Smooth muscle cell (in vitro differentiated cells): Measurements from ENCODE around the gene PIGL. TPM values are rescaled to one million over a fixed set of nuclear protein-coding genes. Genes with fewer than 3 reads are reported as not detected.

Experiments used
- DNase-seq: peaks from one replicate; lab custom pipeline; 2025; ENCODE audit not compliant: unreplicated experiment; lab: John Stamatoyannopoulos, UW
- H2AFZ ChIP-seq: fragments of 200-600 bp; sonication (generic); 2 replicates; pipeline ENCODE4 v1.6.0; 2016; ENCODE audit warnings: antibody characterized with exemption, low read depth, mild to moderate bottlenecking
- H3F3A ChIP-seq: fragments of 200-600 bp; sonication (generic); 2 replicates; pipeline ENCODE4 v1.6.0; 2017; ENCODE audit warnings: antibody characterized with exemption, low read depth
- H3K27ac ChIP-seq: fragments of 200-600 bp; sonication (generic); 2 replicates; pipeline ENCODE4 v1.5.1; 2016; ENCODE audit warnings: low read depth, mild to moderate bottlenecking
- H3K27me3 ChIP-seq: fragments of 200-600 bp; sonication (generic); 2 replicates; pipeline ENCODE4 v1.6.1; 2016; ENCODE audit warnings: low read depth, mild to moderate bottlenecking
- H3K36me3 ChIP-seq: fragments of 200-600 bp; sonication (generic); 2 replicates; pipeline ENCODE4 v1.5.1; 2016; ENCODE audit warnings: low read depth
- H3K4me1 ChIP-seq: fragments of 200-600 bp; sonication (generic); 2 replicates; pipeline ENCODE4 v1.5.1; 2016; ENCODE audit warnings: low read depth
- H3K4me2 ChIP-seq: fragments of 200-600 bp; sonication (generic); 2 replicates; pipeline ENCODE4 v1.6.0; 2016; ENCODE audit warnings: mild to moderate bottlenecking
- H3K4me3 ChIP-seq: fragments of 200-600 bp; sonication (generic); 2 replicates; pipeline ENCODE4 v1.5.1; 2016; ENCODE audit warnings: mild to moderate bottlenecking
- H3K79me2 ChIP-seq: fragments of 200-600 bp; sonication (generic); 2 replicates; pipeline ENCODE4 v1.6.0; 2016; ENCODE audit warnings: low read depth, mild to moderate bottlenecking
- H3K9ac ChIP-seq: fragments of 200-600 bp; sonication (generic); 2 replicates; pipeline ENCODE4 v1.6.0; 2016; ENCODE audit warnings: low read depth
- H3K9me3 ChIP-seq: fragments of 200-600 bp; sonication (generic); replicated peaks from 2 replicates; pipeline ENCODE4 v1.5.1; 2016; ENCODE audit warnings: low read depth
- H4K20me1 ChIP-seq: fragments of 200-600 bp; sonication (generic); 2 replicates; pipeline ENCODE4 v1.6.0; 2016; ENCODE audit warnings: low read depth
- CTCF ChIP-seq: fragments of 200-600 bp; sonication (generic); IDR thresholded peaks from 2 replicates; pipeline ENCODE4 v1.5.1; 2017; ENCODE audit warnings: borderline replicate concordance, mild to moderate bottlenecking, antibody characterized with exemption; ENCODE audit not compliant: insufficient read depth, poor library complexity, severe bottlenecking
- WGBS: methylation state at CpG from one replicate; pipeline ENCODE4 v1.1.7; 2016; ENCODE audit warnings: low lambda C conversion rate; 5-methylcytosine and 5-hydroxymethylcytosine counted together
- polyA plus RNA-seq: library from polyadenylated mRNA; unstranded; fragments of >200 nt; fragmentation: Nextera tagmentation; extraction: Ambion mirVana; gene quantifications from 2 replicates; pipeline ENCODE4 v1.2.1, GENCODE V29; 2016
- total RNA-seq: library from RNA; depleted of rRNA; stranded (reverse); fragments of >200 nt; gene quantifications from 2 replicates; pipeline ENCODE4 v1.2.3, GENCODE V29; 2014

The PIGL gene
- total and polyA plus RNA-seq, 2 experiments from 2014 or later = 20.2 to 56.0 TPM

- no peak for DNase-seq
- no peaks in the 10 kb centered on the region for H3F3A ChIP-seq
- no peak for TF ChIP-seq CTCF
Measured at GRCh38 chr17:16358394-16358793, 141.4 kb downstream of the PIGL start.

GRCh38 chr17:16361874-16362273, 144.9 kb downstream of the PIGL start:
- no peaks in the 10 kb centered on the region for H4K20me1 ChIP-seq
- H3K4me3 ChIP-seq = no peak overlapping the region
- H3K4me2 ChIP-seq = no peak overlapping the region
- no peaks in the 10 kb centered on the region for H3K79me2 ChIP-seq
- H3K9me3 ChIP-seq = no peaks in the 10 kb centered on the region
- 90% methylated on average over 8 of the region's 8 CpGs for WGBS
- H3F3A ChIP-seq = no peaks in the 10 kb centered on the region
- TF ChIP-seq CTCF = no peak
- H3K27ac ChIP-seq = no peak overlapping the region
- no peaks in the 10 kb centered on the region for H3K36me3 ChIP-seq
- H3K4me1 ChIP-seq = peaks cover 3% of the 10 kb centered on the region
- H2AFZ ChIP-seq = no peak overlapping the region
- no peak overlapping the region for H3K9ac ChIP-seq
- no peak for DNase-seq
- H3K27me3 ChIP-seq = no peaks in the 10 kb centered on the region

More at GRCh38 chr17:16358394-16358793, 141.4 kb downstream of the PIGL start:
- no peak overlapping the region for H3K4me2 ChIP-seq
- no peak overlapping the region for H3K4me3 ChIP-seq
- H3K79me2 ChIP-seq = no peaks in the 10 kb centered on the region
- H3K4me1 ChIP-seq = no peaks in the 10 kb centered on the region
- no peaks in the 10 kb centered on the region for H3K27me3 ChIP-seq
- H2AFZ ChIP-seq = no peak overlapping the region
- H3K9ac ChIP-seq = no peak overlapping the region
- no peaks in the 10 kb centered on the region for H3K36me3 ChIP-seq
- no peaks in the 10 kb centered on the region for H4K20me1 ChIP-seq
- no peaks in the 10 kb centered on the region for H3K9me3 ChIP-seq
- no peak overlapping the region for H3K27ac ChIP-seq

GRCh38 chr17:16363749-16364536, 146.9 kb downstream of the PIGL start:
- Histone ChIP-seq H3F3A (no peaks in the 10 kb centered on the region), H3K4me1 (peaks cover 3% of the 10 kb centered on the region), H3K36me3 (no peaks in the 10 kb centered on the region), H3K27ac (no peak overlapping the region), H3K27me3 (no peaks in the 10 kb centered on the region), H3K9me3 (no peaks in the 10 kb centered on the region), H4K20me1 (no peaks in the 10 kb centered on the region), H3K4me3 (no peak overlapping the region), H2AFZ (peak overlapping the region; percentile 48), H3K4me2 (peak overlapping the region; percentile 27), H3K79me2 (no peaks in the 10 kb centered on the region), H3K9ac (no peak overlapping the region)
- WGBS = 9% methylated on average over 6 of the region's 6 CpGs
- peak; percentile 20 for DNase-seq
- peak; percentile 93 for TF ChIP-seq CTCF

GRCh38 chr17:16364625-16365024, 147.6 kb downstream of the PIGL start:
- DNase-seq = no peak
- peak overlapping the region; percentile 48 for H2AFZ ChIP-seq
- H3K4me3 ChIP-seq = no peak overlapping the region
- no peaks in the 10 kb centered on the region for H3K27me3 ChIP-seq
- no peaks in the 10 kb centered on the region for H4K20me1 ChIP-seq
- no peak overlapping the region for H3K4me2 ChIP-seq
- no peaks in the 10 kb centered on the region for H3K9me3 ChIP-seq
- TF ChIP-seq CTCF = no peak
- H3F3A ChIP-seq = no peaks in the 10 kb centered on the region
- peaks cover 3% of the 10 kb centered on the region for H3K4me1 ChIP-seq
- no peak overlapping the region for H3K9ac ChIP-seq
- H3K36me3 ChIP-seq = no peaks in the 10 kb centered on the region
- H3K79me2 ChIP-seq = no peaks in the 10 kb centered on the region
- no peak overlapping the region for H3K27ac ChIP-seq
